T47D (cell line): Measurements from ENCODE around the gene NR3C2.

Experiments used
- DNase-seq, 2 experiments: peaks; one replicate each; pipeline versions ENCODE4 v3.0.0 to v3.0.0-alpha.2; 2011 to 2012; ENCODE audit warnings: low read depth in 1 of 2, low spot score in 1 of 2
- JUND ChIP-seq: IDR thresholded peaks from 2 replicates; pipeline ENCODE4 v1.6.1; 2012; ENCODE audit warnings: low read depth
- in situ Hi-C: cut with HindIII; loops from 2 replicates; pipeline ENCODE4 v1.10.0; 2016; ENCODE audit warnings: low sequenced_read_pairs, low pct_unique_long_range_greater_than_20kb

The NR3C2 gene

DNA sequence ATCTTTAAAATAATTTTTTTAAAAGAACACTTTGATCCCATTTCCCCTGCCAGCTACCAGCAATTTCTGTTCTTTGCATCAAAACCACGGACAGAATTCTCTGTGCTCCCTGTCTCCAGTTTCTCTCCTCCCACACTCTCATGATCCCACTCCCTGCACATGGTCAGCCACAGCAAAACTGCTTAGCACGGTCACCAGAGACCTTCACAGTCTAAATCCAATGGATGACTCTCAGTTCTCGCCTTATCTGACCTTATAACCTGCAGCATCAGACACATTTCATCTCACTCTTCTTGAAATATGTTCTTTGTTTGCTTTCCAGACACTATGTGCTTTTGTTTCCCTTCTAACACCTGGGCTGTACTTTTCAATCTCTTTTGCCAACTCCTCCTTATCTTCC is 131.5 kb downstream of the NR3C2 start:
- in situ Hi-C loops: no loop called here
- DNase-seq: no peak
- no peak for TF ChIP-seq JUND

DNA sequence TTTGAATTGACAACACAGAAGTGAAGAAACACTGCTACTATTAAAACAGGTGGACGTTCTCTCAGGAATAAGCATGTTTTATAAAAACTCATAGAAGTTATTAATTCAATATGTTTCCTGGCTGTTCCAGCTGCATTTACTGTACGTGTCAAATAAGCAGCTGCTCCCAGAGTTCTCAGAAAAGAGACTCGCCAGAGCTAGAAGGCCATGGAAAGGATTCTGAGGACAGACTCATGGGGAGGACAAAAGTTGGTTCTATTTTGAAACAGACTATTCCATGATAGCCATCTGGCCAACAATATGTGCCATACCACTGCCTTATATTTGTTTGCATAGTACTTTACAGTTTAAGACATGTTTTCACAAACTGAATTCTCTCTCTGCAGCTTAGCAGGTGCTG is 136.5 kb downstream of the NR3C2 start:
- DNase-seq: peak; percentile 7 to 40
- TF ChIP-seq JUND: no peak
- in situ Hi-C loops: no loop called here

DNA sequence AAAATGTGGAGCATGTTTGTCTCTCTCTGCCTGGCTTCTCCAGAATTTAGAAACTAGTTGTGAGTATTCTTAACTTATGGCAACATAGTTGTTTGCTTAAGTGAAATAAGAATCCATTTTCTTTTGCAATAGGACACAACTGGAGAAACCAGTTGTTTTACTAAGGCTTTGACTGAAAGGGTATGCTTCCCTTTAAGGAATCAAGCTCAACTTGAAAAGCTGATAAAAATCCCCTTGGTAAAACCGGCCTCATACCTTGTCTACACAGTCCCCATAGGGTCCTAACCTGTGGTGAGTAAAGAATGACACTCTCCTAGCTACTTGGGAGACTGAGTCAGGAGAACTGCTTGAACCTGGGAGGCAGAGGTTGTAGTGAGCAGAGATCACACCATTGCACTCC is 139.8 kb downstream of the NR3C2 start:
- in situ Hi-C loops: no loop called here
- peak in 1 of 2 experiments; percentile 57 for DNase-seq
- no peak for TF ChIP-seq JUND

DNA sequence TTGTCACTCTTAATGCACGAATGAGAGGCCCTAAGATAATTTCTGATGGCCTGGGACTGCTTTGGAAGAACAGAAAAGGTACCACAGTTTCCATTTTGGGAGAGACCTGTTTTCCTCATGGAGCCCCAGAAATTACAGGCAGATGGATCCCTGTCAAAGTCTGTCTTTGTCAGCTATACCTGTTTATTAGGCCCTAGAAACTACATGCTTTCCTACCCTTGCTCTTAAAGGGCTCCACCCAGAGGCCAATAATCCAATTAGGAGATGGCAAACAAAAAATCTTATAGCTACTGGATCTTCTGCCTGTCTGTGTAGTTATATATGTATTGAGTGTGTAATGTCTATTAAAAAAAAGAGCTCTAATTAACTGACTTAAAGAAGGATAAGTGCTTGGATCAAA is 141.3 kb downstream of the NR3C2 start:
- no peak for TF ChIP-seq JUND
- no peak for DNase-seq
- in situ Hi-C loops: no loop called here

DNA sequence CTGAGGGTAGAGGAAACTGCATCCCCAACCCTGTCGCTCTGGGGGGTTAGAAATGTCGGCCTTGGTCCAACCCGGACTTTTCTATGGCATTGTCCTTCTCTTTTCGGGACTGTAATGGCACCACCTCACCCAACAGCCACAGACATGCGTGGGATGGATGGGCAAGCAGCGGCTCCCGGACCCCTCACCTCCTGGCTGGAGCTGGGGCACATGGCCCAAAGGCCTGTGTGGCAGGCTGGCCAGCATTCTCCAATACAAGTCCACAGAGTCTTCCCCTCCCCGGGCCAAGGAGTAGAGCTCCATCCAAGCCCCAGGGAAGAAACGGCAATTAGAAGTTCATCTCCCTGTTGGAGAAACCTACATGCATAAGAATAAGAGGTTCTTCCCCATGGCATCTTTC is 142.9 kb downstream of the NR3C2 start:
- DNase-seq: no peak
- TF ChIP-seq JUND: no peak
- in situ Hi-C loops: no loop called here

DNA sequence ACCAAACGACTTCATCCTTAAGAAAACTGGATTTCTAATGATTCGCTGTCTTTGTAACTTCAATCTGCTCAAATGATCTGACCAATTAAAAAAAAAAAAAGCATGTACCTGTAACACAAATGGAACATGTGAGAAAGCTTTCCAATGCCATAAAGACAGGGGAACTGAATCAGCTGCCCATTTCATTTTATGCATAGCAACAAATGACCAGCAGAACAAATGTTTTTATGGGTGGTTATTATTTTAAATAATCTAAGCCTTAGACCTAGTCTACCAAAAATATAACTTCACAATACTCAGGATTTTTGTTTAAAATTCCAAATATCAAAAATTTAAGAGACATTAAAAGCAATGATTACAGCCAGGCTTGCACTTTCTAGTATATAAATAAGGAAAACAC is 145.7 kb downstream of the NR3C2 start:
- TF ChIP-seq JUND: no peak
- no peak for DNase-seq
- in situ Hi-C loops: no loop called here

DNA sequence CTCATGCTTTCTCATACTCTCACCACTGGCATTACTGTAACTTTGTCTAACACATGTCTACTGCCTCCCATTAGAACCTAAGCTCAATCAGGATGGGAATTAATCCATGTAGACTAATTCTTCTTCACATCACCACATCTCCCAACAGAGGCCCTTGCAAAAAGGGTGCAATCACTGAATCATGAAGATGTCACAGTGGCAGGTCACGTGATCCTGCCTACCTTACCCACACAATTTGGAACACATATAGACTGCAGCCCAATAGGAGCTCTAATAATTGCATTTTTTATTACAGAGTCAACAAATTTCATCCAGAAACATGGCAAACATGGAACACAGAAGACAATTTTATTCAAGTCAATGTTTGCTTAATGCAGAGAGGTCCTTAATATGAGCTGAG is 146.6 kb downstream of the NR3C2 start:
- in situ Hi-C loops: no loop called here
- no peak for TF ChIP-seq JUND

DNA sequence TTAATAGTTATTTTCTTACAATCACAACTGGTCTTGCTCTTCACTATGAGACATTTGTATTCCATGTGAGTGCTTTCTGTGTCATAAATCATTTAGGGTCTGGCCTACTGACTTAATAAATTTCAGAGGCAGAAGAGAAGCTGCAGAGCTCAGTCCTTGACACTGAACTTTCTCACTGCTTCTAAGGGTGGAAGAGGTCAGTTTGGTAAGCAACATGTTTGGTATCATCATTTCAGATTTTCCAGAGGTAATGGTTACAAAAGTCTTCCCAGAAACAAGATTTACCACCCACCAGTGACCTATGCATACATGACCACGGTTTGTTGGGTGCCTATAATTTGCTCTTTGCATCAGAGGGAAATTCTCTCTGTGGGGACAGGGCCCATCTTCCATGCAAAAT is 148.6 kb downstream of the NR3C2 start:
- DNase-seq: no peak
- TF ChIP-seq JUND: no peak
- in situ Hi-C loops: no loop called here

More for the DNA sequence above, 146.6 kb downstream of the NR3C2 start:
- no peak for DNase-seq

DNA sequence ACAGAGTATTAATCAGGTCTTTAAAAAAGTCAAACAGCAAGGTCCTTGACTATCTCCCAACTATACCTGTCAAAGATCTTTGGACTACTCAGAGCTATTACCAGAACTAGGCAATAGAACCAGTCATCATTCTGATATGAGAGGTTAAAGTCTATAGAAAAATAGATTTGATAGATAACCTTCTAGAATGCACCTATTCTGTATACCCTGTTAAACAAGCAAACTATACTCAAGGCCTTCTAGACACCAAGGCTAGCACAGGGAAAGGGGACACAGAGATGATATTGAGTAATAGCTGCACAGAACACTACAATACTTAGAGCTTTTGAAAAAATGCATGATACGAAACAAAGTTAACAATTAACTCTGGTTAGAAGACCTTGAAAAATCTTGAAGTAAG is 149.5 kb downstream of the NR3C2 start:
- in situ Hi-C loops: no loop called here
- no peak for DNase-seq
- no peak for TF ChIP-seq JUND

DNA sequence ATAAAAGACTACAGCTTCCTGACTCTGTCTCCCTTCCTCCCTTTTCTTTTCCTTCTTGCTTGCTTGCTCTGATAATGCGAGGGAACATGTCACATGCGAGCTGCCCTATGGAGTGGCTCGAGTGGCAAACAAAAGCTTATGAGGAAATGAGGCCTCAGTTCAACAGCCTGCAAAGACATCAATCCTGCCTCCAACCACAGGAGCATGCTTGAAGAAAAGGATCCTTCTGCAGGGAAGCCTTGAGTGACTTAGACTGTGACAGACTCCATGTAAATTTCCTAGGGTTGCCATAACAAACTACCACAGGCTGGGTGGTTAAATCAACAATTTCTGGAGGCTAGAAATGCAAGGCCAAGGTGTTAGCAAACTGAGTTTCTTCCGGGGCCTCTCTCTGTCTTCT is 152.5 kb downstream of the NR3C2 start:
- in situ Hi-C loops: no loop called here
- no peak for DNase-seq
- TF ChIP-seq JUND: no peak

DNA sequence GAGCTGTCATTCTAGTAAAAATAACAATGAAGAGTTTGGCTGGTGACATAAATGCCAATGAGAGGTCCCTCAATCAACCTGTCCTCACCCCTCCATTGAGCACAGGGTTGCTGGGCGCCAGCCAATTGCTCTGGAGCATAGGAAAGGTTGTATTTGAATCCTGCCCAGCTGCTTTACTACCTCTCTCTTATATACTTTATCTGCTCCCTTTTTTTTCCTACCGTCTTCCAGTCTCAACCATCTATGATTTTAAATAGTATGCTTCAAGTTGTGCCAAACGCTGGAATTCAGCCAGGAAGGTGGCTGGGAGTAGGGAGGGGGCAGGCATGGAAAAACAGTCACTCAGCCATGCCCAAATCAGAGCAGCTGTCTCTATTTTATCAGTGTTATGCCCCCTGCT is 153.8 kb downstream of the NR3C2 start:
- TF ChIP-seq JUND: no peak
- no peak for DNase-seq
- in situ Hi-C loops: no loop called here

DNA sequence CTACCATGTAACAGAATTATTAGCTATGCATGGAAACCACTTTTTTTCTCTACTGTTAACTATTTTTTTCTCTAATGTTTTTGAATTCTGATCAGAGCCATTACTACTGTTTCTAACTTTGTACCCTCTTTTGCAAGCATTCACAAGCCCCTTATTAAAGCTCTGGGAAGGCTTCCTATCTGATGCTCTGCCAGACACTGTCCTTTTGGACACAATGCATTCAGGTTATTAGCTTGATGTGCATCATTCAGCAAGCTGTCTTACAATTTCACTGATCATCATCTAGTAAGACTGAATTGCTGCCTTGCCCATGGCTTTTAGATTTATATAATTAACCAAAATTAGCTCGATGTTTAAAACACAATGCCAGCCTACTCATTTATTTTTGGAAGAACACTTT is 155.1 kb downstream of the NR3C2 start:
- in situ Hi-C loops: no loop called here
- no peak for DNase-seq
- no peak for TF ChIP-seq JUND

DNA sequence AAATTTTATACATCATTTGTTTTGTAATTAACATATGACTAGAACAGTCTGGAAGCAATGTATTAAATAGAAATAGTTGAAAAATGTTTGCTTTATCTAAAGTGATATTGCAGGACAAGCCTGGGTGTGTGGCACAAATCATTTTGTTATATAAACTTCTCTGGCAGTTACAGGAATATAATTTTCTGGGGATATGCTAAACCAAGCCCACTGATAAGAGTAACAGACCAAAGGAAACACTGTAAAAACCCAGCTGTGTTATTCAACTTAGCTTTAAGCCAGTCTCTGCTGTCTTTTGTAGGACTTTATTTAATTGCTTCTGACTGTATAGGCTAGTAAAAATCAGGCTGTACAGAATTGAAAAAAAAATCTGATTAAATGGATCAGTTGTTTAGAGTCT is 156.2 kb downstream of the NR3C2 start:
- no peak for DNase-seq
- in situ Hi-C loops: no loop called here
- TF ChIP-seq JUND: no peak

DNA sequence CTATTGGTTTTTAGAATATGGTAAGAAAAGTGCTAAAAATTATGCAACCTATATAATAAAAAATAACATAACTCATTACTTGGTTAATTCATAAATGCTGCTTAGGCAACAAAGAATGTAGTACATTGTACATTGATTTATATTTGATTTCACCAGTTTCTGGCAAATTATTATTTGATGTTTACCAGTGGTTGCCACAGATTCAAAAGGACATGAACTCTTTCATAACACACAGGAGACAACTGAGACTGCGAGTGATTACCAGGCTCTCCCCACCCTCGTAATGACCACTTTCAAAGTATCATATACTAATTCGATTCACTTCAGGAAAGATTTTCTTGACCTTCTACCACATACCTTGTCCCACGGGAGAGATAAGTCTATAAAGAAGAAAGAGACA is 158.5 kb downstream of the NR3C2 start:
- no peak for TF ChIP-seq JUND
- DNase-seq: no peak
- in situ Hi-C loops: no loop called here

DNA sequence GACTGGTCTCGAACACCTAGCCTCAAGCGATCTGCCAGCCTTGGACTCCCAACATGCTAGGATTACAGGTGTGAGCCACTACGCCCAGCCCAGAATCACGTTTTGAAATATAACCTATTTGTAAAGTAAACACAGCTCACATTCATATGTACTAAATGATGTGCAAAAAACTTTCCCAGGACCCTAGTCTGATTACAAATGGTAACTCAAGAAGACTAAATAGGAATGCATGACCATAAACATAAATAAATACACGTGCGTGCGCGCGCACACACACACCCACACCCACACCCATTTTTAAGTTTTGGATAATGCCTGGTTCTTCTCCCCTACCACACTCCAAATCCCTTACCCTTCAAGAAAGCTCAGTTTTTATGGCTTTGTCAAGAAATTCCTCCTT is 163.9 kb downstream of the NR3C2 start:
- no peak for DNase-seq
- no peak for TF ChIP-seq JUND
- in situ Hi-C loops: no loop called here
